Measurements from ENCODE around the gene FMO3.

DNA sequence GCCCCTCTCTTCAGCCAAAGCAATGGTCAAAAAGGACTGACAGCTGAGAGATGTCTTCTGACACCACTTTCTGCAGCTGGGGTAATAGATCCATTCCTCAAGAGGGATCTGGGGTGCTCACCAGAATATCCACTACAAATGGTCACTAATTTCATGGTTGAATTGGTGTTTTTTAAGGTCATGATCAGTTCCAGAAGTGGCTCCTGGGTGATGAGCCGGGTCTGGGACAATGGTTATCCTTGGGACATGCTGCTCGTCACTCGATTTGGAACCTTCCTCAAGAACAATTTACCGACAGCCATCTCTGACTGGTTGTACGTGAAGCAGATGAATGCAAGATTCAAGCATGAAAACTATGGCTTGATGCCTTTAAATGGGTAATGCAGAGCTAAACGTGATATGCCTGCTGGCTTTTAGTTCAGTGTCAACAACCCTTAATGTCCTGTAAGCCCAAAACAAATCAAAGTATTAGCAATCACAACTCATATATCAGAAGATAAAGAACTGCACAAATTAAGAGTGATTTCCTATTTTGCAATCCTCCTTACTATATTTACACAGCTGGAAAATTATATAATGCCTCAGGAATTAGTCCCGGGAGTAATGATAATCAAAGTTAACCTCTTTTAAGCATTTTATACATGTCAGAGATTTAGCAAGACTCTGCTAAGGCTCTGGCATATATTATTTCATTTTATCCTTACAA, 20.1 kb downstream of the FMO3 start:
- TF ChIP-seq POLR2AphosphoS5 (IDR thresholded peaks at IDR 0.05) (no peak), EP300 (IDR thresholded peaks at IDR 0.05) (no peak), POLR2A (IDR thresholded peaks at IDR 0.05) (no peak)
- TF ChIP-seq, protein P1, sequence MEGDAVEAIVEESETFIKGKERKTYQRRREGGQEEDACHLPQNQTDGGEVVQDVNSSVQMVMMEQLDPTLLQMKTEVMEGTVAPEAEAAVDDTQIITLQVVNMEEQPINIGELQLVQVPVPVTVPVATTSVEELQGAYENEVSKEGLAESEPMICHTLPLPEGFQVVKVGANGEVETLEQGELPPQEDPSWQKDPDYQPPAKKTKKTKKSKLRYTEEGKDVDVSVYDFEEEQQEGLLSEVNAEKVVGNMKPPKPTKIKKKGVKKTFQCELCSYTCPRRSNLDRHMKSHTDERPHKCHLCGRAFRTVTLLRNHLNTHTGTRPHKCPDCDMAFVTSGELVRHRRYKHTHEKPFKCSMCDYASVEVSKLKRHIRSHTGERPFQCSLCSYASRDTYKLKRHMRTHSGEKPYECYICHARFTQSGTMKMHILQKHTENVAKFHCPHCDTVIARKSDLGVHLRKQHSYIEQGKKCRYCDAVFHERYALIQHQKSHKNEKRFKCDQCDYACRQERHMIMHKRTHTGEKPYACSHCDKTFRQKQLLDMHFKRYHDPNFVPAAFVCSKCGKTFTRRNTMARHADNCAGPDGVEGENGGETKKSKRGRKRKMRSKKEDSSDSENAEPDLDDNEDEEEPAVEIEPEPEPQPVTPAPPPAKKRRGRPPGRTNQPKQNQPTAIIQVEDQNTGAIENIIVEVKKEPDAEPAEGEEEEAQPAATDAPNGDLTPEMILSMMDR (IDR thresholded peaks at IDR 0.05): no peak
